Osteoblast (primary cell): Measurements from ENCODE around the gene ATXN7. TPM values are rescaled to one million over a fixed set of nuclear protein-coding genes. Genes with fewer than 3 reads are reported as not detected.
A peak's percentile ranks its signal among the peaks of the same experiment; 100 is the strongest.

Experiments used
- DNase-seq: peaks from one replicate; pipeline ENCODE4 v3.0.0; 2011; ENCODE audit warnings: low spot score, mixed read lengths; ENCODE audit not compliant: insufficient read length; ENCODE audit errors: missing footprints
- H2AFZ ChIP-seq: 2 replicates; pipeline ENCODE4 v1.6.0; 2011; ENCODE audit warnings: mild to moderate bottlenecking, low read length
- H3K27ac ChIP-seq: 2 replicates; pipeline ENCODE4 v1.5.1; 2011; ENCODE audit warnings: mild to moderate bottlenecking, low read depth, low read length, moderate library complexity
- H3K27me3 ChIP-seq: 2 replicates; pipeline ENCODE4 v1.6.0; 2012; ENCODE audit warnings: mild to moderate bottlenecking, control low read depth, inconsistent platforms, low read length, moderate library complexity; ENCODE audit not compliant: insufficient read depth
- H3K36me3 ChIP-seq: 2 replicates; pipeline ENCODE4 v1.5.1; 2011; ENCODE audit warnings: mild to moderate bottlenecking, low read length, control low read depth, moderate library complexity; ENCODE audit not compliant: insufficient read depth
- H3K4me1 ChIP-seq: 2 replicates; pipeline ENCODE4 v1.5.1; 2011; ENCODE audit warnings: mild to moderate bottlenecking, low read length, control low read depth, moderate library complexity; ENCODE audit not compliant: insufficient read depth
- H3K4me2 ChIP-seq: 2 replicates; pipeline ENCODE4 v1.6.0; 2011; ENCODE audit warnings: mild to moderate bottlenecking, low read length; ENCODE audit not compliant: insufficient read depth
- H3K4me3 ChIP-seq: fragments of 200-600 bp; sonication (generic); 3 replicates; pipeline ENCODE4 v1.5.1; 2012; ENCODE audit warnings: mild to moderate bottlenecking, low read length, inconsistent platforms; ENCODE audit not compliant: insufficient read depth
- H3K79me2 ChIP-seq: 2 replicates; pipeline ENCODE4 v1.6.0; 2012; ENCODE audit warnings: mild to moderate bottlenecking, low read length, control low read depth, inconsistent platforms; ENCODE audit not compliant: insufficient read depth
- H3K9me3 ChIP-seq: 2 replicates; pipeline ENCODE4 v1.5.1; 2011; ENCODE audit warnings: low read depth, low read length, control low read depth
- H4K20me1 ChIP-seq: 2 replicates; pipeline ENCODE4 v1.6.0; 2012; ENCODE audit warnings: mild to moderate bottlenecking, low read length, control low read depth; ENCODE audit not compliant: insufficient read depth
- CTCF ChIP-seq: IDR thresholded peaks from 2 replicates; pipeline ENCODE4 v1.5.1; 2011; ENCODE audit warnings: mild to moderate bottlenecking, low read depth, low read length, moderate library complexity; ENCODE audit errors: extremely low read depth
- total RNA-seq: library from RNA; depleted of rRNA; stranded (reverse); fragments of >200 nt; gene quantifications from 2 replicates; pipeline ENCODE4 v1.2.3, GENCODE V29; 2012

ATXN7 gene
- total RNA-seq = 14.4 and 17.0 TPM in 2 replicates

GRCh38 chr3:63863150-63864007, at the start of gene ATXN7, which contains the start of gene THOC7:
ATXN7 (plus strand) TSS chr3:63863867; CDS start chr3:63912599, 48,732 bp downstream.
THOC7 (minus strand) TSS chr3:63863805; CDS start chr3:63863790, 15 bp downstream.
- H3K27me3 ChIP-seq = no peaks in the 10 kb centered on the region
- peak; percentile 94 for DNase-seq
- H3K4me3 ChIP-seq = peak within 1 kb of the TSS; percentile 91
- H3K9me3 ChIP-seq = no peaks in the 10 kb centered on the region
- H4K20me1 ChIP-seq = no peaks in the 10 kb centered on the region
- peaks cover 14% of the 10 kb centered on the region for H3K4me1 ChIP-seq
- no peaks in the 10 kb centered on the region for H3K36me3 ChIP-seq
- peak within 1 kb of the TSS; percentile 93 for H2AFZ ChIP-seq
- peak within 1 kb of the TSS; percentile 82 for H3K27ac ChIP-seq
- peak within 1 kb of the TSS; percentile 95 for H3K4me2 ChIP-seq
- no peak for TF ChIP-seq CTCF
- H3K79me2 ChIP-seq = peaks cover 93% of the 10 kb centered on the region

GRCh38 chr3:63814237-63814636, 49.4 kb upstream of the ATXN7 start:
- no peak for TF ChIP-seq CTCF
- Histone ChIP-seq H3K4me1 (no peaks in the 10 kb centered on the region), H3K27me3 (no peaks in the 10 kb centered on the region), H3K27ac (no peak overlapping the region), H4K20me1 (no peaks in the 10 kb centered on the region), H3K4me3 (no peak overlapping the region), H3K4me2 (no peak overlapping the region), H2AFZ (no peak overlapping the region), H3K79me2 (no peaks in the 10 kb centered on the region), H3K9me3 (no peaks in the 10 kb centered on the region), H3K36me3 (no peaks in the 10 kb centered on the region)
- DNase-seq = no peak

- H3K79me2 ChIP-seq = no peaks in the 10 kb centered on the region
- no peaks in the 10 kb centered on the region for H3K4me1 ChIP-seq
- H3K27ac ChIP-seq = no peak overlapping the region
- peak; percentile 3 for DNase-seq
- H4K20me1 ChIP-seq = no peaks in the 10 kb centered on the region
- H3K4me2 ChIP-seq = no peak overlapping the region
- no peak for TF ChIP-seq CTCF
- H2AFZ ChIP-seq = no peak overlapping the region
- H3K9me3 ChIP-seq = no peaks in the 10 kb centered on the region
- no peak overlapping the region for H3K4me3 ChIP-seq
- H3K27me3 ChIP-seq = no peaks in the 10 kb centered on the region
- no peaks in the 10 kb centered on the region for H3K36me3 ChIP-seq
Measured at GRCh38 chr3:63817225-63817624, 46.4 kb upstream of the ATXN7 start.
